Inflammatory macrophage treated with lipopolysaccharide for 1 hour (primary cell): ENCODE measurements around the gene CTR9.
A peak's percentile ranks its signal among the peaks of the same experiment; 100 is the strongest.

ENCODE experiments used
- DNase-seq, 2 donors: peaks; one replicate each; pipeline ENCODE4 v3.0.0-alpha.2; 2020 to 2022

The CTR9 gene

DNA sequence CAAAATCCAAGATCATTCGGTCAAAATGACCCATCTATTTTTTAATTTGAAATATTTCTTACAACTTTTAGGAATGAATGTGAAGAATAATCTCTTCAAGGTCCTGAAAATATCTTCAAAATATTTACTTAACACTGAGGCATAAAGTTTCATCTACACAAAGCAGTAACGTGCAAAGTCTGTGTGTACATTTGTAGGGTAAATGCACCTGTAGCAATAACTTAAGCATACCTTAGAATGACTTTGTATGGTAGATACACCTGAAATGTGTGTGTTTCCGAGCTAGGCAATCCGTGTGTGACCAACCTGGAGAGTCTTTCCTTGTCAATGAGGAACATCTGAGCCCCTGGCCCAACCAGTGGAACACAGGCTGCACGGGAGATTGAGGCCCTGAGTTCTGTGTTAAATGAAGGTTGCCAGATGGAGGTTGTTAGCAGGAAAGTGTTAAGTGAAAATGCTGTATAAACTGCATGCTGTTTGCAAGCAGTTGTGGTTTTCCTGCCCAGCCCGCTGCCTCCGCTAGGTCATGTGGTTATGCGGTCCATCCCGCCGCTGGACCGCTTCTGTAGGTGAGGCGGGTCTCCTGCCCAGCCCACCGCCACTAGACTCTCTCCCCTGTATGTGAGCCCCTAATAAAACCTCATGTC lies 7.6 kb upstream of the CTR9 start:
- DNase-seq: no peak

DNA sequence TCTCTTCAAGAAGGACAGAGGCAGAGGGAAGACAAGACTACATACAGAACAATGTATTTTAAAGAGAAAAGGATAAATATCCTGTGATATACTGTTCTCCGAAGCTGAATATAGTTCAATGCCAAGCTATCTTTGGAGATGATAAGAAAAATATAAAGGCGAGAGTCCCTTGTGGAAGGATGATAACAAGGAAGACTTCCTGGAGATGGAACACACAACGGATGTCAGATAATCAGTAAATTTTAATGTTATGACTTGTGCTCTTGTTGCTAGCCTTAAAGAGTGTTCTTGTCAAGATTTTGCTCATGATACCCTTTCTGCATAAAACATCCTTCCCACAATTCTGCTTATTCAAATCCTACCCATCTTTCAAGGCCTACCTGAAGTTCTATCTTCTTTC lies 6.8 kb upstream of the CTR9 start:
- no peak for DNase-seq

DNA sequence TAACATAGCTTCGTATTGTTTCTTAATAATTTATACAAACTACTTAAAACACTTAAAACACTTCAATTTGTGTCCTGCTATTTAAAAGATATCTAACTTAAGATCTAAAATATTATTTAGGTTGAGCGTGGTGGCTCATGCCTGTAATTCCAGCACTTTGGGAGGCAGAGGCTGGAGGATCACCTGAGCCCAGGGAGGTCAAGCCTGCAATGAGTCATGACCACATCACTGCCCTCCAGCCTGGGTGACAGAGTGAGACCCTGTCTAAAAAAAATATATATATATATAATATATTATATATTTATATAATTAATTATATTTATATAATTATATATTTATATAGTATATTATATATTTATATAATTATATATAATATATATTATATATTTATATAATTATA lies 4.2 kb upstream of the CTR9 start:
- no peak for DNase-seq

DNA sequence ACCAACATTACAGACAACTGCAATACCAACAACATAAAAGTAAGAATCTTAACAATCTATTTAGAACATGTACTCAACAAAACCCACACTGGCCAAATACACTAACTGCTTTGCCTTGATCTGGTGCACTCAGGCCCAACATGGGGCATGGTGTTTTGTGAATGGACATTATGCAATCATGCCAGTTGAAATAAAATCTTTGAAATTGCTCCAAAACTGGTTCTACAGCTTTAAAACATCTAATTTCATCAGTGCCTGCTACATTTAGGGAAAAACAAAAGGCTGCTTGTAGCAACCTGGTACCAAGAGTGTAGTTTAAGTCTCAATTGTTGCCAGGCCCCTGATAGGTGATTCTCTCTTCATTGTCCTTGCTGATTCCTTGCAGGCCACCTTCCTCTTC lies 3.3 kb upstream of the CTR9 start:
- DNase-seq: no peak

DNA sequence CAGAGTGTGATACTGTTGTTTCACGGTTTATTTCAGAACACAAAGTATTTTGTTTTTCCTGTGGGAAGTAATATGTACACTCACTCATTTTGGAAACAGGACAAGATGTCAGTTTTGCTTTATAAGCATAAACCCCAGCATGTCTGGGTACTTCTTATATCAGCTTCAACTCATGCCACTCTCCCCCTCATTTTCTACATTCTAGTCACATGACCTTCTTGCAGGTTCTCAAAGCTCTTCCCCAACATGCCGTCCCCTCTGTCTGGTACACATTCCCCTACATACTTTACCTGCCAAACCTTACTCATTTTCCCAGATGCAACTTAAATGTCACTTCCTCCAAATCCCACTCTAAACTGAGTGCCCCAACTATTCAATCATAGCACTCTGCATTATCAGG lies 1.6 kb upstream of the CTR9 start:
- no peak for DNase-seq

DNA sequence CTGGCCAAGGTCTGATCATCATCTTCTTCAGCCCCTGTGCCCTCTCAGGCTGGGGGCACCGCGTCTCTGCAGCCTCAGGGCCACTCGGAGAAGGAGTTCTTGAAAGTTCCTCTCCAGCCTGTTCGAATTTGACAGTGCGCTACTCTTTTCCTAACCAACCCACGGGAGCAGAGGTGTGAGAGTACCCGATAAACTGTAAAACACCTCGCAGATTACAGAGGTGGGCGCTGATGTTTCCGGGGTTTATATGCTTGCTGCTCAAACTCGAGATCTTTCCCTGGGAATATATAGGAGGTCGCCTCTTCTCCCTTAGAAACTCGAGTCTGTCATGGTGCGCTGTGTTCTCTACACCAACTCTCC lies 515 bp downstream of the CTR9 start:
- no peak for DNase-seq

DNA sequence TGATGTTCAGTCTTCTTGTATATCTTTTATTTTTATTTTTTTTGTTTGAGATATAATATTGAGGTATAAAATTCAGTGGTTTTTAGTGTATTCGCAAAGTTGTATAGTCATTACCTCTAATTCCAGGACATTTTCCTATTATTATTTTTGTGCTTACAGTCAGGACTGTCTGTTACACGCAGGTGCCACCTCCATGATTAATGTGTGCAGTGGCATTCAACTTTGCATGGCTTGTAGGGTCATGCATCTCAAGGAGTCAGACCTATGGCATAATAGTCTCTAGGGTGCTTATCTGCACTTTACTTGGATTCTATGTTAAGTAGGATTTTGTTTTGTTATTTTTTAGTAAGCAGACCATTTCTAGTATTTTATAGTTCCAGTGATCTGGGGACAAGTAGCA lies 1.0 kb downstream of the CTR9 start:
- DNase-seq: no peak

DNA sequence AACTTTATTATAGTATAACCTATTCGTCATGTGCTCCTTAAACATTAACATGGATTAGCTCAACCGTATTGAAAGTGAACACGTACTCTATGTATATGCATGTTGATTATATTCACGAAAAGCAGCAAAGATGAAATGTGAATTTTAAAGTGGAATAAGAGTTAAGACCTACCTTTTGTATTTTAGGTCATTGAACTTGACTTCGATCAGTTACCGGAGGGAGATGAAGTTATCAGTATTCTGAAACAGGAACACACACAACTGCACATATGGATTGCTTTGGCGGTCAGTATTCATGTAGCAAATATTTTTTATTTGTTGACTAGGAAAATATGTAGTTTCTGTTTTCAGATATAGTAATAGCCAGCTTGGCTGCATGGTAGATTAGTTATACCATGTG lies 1.4 kb downstream of the CTR9 start:
- DNase-seq: no peak

DNA sequence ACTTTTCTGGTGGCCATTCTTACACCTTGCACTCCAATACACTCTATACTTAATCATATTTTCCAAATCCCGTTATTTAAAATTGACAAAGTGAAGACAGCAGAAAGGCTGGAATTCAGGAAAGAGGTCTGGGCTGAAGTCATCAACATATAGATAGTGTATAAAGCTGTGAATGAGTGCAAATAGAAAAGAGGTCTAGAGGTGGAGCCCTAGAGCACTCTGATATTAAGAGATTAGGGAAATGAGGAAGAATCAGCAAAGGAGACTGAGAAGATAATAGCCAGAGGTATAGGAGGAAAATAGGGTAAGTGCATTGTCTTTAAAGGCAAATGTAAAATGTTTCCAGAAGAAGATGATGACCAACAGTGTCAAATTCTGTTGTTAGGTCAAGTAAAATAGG lies 7.9 kb downstream of the CTR9 start:
- peak in 1 of 2 donors; percentile 35 for DNase-seq

DNA sequence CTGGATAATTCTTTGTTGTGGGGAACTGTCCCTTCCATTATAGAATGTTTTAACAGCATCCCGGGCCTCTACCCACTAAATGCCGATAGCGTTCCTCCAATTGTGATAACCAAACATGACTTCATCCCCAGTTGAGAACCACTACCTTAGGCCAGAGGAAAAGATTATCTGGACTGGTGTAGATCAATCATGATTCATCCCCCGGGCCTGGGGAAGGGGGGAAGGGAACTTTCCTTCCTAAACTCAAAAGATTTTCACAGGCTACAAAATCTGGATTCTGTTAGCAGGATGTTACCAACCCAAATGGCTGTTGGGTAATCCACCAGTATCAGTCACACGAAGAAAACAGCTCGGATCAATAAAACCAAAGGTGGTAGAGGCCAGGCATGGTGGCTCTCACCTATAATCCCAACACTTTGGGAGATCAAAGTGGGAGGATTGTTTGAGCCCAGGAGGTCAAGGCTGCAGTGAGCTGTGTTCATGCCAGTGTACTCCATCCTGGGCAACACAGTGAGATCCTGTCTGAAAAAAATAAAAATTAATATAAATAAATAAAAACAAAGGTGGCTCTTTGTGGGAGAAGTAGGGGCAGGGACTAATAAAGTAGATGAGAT lies 10.1 kb downstream of the CTR9 start:
- no peak for DNase-seq

DNA sequence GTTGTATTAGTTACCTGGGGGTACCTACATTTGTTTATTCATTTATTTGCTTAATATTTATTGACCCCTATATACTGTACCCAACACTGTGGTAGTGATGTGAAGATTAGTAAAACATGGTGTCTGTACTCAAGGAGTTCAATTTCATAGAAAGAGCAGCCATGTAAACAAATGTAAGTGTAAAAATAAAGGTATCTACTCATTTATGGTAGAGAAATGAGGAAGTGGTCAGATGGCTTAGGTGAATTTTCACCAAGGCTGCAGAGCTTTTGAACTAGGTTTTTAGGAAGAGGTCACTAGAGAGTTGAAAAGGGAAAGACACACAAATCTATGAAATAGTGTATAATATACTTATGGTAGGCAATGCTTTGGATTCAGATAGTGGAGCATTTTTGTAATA lies 11.1 kb downstream of the CTR9 start:
- no peak for DNase-seq

DNA sequence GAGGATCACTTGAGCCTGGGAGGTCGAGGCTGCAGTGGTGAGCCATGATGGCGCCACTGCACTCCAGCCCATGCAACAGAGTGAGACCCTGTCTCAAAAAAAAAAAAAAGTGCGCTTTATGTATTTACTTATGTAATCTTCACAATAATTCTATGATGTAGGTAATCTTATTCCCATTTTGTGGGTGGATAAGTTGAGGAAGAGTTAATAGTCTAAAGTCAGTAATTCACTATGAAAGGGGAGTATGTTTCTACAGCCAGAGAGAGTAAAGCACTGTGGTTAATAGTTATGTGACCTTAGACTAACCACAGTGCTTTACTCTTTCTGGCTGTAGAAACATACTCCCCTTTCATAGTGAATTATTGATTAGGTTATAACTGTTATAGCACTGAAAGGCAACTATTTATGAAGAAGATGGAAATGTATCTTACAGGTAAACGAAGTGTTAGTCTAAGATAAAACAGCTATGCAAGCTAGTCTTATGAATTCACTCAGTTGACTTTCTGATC lies 11.9 kb downstream of the CTR9 start:
- no peak for DNase-seq

DNA sequence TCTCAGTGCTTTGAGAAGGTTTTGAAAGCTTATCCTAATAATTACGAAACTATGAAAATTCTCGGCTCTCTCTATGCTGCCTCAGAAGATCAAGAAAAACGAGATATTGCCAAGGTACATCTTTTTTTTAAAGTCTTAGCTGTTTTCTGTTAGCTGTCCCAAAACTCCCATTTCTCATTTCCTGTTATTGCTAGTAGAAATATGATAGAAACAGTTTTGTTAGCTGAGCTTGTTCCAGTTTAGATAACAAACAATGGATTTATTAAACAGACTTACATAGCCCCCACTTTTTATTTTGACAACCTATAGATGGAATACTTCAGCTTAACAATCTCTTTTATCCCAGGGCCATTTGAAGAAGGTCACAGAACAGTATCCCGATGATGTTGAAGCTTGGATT lies 12.7 kb downstream of the CTR9 start:
- DNase-seq: no peak

DNA sequence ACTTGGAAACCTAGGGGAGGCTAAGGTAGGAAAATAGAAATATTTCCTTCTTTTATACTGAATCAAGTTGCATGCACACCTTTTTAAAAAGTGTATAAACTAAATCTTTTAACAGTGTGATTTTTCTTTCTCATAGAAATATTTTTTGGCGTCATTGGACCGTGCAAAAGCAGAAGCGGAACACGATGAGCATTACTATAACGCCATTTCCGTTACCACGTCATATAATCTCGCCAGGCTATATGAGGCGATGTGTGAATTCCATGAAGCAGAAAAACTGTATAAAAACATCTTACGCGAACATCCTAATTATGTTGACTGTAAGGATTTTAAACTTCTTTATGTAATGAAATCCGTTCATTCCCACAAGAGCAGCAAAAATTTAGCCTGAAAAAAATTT lies 13.4 kb downstream of the CTR9 start:
- DNase-seq: no peak

DNA sequence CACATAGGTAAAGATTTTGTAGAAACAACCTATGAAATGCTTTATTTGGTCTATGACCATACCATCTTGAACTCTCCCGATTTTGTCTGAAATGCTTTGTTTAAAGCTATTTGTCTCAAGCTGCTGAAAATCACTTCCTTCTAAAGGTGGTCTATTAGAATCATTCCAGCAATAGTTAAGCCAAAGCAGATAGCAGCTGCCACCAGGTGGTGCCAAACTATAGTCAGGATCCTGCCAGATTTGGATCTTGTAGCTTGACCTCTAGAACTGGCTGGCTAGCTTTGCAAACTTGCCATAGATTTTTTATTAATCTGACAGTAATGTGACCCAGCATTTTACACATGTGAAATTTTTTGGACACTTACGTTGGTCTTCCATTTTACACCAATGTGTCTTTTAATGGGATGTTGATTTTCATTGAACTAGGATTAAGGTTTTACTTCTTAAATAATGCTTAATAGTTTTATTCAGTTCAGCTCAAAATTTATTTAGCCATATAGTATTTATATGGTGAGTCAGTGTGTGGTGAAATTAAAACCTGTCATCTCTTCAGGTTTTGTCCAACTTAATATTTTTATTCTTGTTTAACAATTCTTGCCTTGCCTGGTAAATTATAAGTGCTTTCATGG lies 19.7 kb downstream of the CTR9 start:
- peak; percentile 33 to 65 for DNase-seq

DNA sequence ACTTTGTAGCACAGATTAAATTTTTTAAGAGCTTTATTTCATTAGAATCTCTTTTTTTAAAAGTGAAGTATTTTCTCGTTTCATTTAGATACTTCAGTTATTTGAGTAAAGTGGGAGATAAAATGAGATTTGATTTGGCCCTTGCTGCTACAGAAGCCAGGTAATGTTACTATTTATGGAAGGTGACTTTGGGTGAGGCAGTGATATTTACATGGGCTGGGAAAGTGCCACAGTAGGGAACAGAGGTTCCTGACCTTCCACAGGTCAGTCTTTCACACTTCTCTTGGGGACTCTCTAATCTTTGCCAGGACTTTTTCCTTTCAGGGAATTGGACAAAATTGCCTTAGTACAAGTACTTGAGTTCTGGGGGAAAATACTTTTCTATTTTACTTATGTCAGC lies 20.4 kb downstream of the CTR9 start:
- no peak for DNase-seq

DNA sequence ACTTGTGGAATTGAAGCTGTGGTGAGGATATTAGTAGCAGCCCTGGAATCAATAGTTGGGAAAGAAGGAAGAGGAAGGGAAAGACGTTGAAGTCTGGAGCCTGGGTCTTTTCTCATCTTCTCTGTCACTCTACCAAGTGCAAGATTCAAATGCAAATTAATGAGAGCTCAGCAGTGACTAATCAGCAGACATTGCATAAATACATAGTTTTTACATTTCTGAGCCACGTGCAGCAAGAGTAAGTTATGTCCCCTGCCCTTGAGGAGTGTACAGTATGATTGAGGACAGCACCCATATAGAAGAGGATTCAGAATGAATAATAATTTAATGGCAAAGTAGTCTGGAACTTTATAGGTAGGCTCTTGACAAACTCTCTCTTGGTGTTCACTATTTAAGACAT lies 23.8 kb downstream of the CTR9 start:
- DNase-seq: no peak

DNA sequence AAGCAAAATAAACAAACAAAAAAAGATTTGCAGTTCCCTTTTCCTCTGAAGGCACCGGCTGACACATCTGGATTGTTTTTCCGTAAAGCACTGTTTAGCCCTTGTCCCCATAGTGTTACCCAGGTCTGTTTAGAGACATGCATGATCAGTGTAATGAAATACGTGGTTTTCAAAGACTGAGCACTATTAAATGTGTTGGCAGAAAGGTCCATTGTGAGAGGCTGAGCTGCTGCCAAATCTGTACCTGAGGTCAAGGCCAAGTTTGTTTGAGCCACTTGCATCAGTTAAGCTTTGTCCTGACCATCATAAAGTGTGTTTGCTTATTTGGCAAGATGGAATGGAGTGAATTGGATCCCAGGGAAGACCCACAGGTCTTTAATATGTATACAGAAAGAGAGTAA lies 26.3 kb downstream of the CTR9 start:
- no peak for DNase-seq

DNA sequence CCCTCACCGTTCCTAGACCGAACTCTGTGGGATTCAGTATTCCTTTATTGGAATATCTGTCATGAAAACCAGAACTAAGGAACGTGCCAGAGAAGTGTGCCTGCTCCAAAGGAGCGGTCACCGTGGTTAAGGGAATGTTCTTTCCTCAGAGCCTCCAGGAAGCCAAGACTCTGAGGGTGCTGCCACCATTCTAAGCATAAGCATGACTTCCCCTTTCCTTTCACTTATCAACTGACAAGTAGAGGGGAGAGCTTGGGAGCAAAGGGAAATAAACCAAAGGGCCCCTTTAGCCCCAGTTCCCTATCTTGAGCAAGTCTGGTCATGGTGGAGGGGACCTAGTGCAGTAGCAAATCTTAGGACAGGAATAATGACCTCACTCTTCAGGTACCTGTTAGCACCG lies 26.8 kb downstream of the CTR9 start:
- DNase-seq: peak; percentile 26 to 43

DNA sequence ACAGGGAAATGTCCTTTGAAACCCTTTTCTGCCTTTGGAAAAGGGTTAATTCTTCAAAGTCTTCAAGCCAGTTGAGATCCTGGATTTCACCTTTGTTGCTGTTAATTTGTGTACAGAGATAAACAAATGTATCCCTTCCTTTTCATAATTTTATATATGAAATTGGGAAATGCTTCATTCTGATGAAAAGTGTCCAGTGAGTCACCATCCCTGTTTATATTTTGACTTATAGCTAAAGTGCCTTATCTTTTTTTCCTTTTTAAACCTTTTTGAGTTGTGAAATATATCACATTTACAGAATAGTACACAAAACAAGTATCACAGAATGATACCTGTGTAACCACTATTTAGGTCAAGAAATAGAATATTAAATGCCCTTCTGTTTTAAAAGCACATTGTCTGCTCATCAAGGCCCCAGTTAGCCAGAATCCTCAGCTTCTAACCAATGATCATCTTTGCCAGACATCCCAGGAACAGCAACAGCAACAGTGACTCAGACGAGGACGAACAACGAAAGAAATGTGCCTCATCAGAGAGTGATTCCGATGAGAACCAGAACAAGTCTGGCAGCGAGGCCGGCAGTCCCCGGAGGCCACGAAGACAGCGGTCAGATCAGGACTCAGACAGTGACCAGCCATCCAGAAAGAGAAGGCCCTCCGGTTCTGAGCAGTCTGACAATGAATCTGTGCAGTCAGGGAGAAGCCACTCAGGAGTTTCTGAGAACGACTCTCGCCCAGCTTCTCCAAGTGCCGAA lies 27.3 kb downstream of the CTR9 start:
- DNase-seq: no peak

DNA sequence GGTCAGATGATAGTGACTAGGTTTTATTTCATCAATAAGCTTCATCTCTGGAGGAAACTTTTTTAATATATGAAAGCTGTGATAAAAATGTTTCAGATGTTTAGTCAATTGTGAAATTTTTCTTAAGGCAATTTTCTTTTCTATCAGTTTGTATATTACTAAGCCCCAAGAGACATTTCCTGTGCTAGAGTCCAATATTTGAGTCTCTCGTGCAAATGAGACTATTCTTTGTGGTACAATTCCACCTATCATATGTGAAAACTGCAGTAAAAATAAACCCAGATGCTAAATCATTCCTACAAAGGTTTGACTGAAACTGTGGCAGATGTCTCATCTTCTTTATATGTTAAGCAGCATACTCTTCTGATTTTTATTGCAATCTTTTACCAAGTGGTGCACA lies 28.0 kb downstream of the CTR9 start:
- no peak for DNase-seq

DNA sequence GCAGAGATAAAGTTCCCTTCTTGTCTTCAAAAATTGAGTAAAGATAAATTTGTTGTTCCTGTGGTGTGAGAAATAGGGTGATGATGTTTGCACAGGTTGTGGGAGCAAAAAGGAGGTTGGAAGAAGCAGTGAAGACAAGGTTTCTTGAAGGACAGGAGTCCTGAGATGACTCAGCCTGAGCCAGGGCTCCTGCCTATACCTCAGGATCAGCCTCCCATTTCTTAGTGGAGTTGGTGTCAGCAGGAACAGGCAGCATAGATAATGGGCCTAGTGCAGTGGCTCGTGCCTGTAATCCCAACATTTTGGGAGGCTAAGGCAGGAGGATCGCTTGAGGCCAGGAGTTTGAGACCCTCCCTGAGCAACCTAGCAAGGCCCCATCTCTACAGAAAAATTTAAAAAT lies 29.0 kb downstream of the CTR9 start:
- DNase-seq: no peak

DNA sequence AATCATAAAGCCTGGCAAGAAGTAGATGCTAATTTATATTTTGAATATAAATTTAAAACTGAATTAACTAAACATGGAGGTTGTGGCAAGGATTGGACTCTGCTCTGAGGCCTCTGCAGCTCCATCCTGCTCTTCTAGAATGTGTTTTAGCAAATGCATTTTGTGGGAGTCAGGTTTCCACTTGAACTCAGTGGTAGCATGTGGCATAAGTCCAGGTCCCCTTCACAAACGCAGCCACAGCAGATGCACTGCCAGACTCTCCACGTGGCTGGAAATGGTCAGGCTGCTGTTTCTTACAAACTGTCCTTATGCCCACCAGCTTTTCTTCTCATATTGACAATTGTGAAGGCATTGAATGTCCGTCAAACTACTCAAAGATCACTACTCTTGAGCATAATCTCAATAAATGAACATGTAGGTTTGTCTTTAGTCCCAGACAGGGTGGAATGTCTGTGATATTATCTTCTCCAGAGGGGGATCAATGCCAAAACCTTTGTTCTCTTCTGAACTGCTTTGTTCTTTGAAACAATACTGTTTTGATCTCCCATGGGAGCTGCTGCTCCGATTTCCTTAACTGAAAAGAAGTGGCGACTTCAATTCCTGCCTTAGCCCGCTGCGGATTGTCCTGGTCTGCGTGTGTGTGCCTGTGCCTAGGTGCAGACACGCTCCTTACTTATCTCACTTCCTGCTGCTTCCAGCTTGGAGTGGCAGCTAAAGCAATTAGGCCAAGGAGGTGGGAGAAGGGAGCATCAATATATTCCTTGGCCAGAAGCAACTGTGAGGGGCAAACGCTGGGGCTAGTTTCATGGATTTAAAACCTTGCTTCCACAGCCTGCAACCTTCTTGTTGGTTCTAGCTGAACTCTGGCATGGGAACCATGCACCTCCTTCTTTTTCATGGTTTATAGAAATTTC lies 33.4 kb downstream of the CTR9 start:
- DNase-seq: no peak
